ENCODE measurements around the gene WASHC4.
"Not testable (repeated sequence)": the region's sequence is repeated elsewhere in the genome, so short reads cannot be mapped to it uniquely, and the experiment has no call there.

WASHC4 gene

GRCh38 chr12:105171691-105172436, 64.3 kb downstream of the WASHC4 start:
- no peak for DNase-seq

GRCh38 chr12:105175397-105175990, 68.0 kb downstream of the WASHC4 start:
- no peak for DNase-seq

- no peak for DNase-seq
These were observed 69.7 kb downstream of the WASHC4 start for GRCh38 chr12:105177208-105177607.

GRCh38 chr12:105179114-105179513, 71.6 kb downstream of the WASHC4 start:
- not testable (repeated sequence) for DNase-seq

GRCh38 chr12:105183406-105183805, 75.9 kb downstream of the WASHC4 start:
- not testable (repeated sequence) for DNase-seq

- DNase-seq = not testable (repeated sequence)
These were observed 76.4 kb downstream of the WASHC4 start for GRCh38 chr12:105183976-105184375.

GRCh38 chr12:105189293-105189692, 81.8 kb downstream of the WASHC4 start:
- no peak for DNase-seq

GRCh38 chr12:105190530-105190929, 83.0 kb downstream of the WASHC4 start:
- DNase-seq = no peak

GRCh38 chr12:105192624-105193225, 85.2 kb downstream of the WASHC4 start:
- no peak for DNase-seq

GRCh38 chr12:105194947-105195346, 87.4 kb downstream of the WASHC4 start:
- no peak for DNase-seq

GRCh38 chr12:105196090-105196489, 88.6 kb downstream of the WASHC4 start:
- no peak for DNase-seq

- DNase-seq = no peak
These were observed 91.4 kb downstream of the WASHC4 start for GRCh38 chr12:105198961-105199360.

- DNase-seq = no peak
These were observed 92.9 kb downstream of the WASHC4 start for GRCh38 chr12:105200385-105200784.

- no peak for DNase-seq
These were observed 93.8 kb downstream of the WASHC4 start for GRCh38 chr12:105201299-105201698.

- no peak for DNase-seq
These were observed 94.7 kb downstream of the WASHC4 start for GRCh38 chr12:105202202-105202601.

GRCh38 chr12:105204127-105204526, 96.6 kb downstream of the WASHC4 start:
- no peak for DNase-seq

- no peak for DNase-seq
These were observed 97.4 kb downstream of the WASHC4 start for GRCh38 chr12:105204916-105205315.

- DNase-seq = no peak
These were observed 98.0 kb downstream of the WASHC4 start for GRCh38 chr12:105205322-105206048.

- no peak for DNase-seq
These were observed 99.3 kb downstream of the WASHC4 start for GRCh38 chr12:105206686-105207374.

GRCh38 chr12:105209091-105209490, 101.6 kb downstream of the WASHC4 start:
- DNase-seq = no peak

- DNase-seq = no peak
These were observed 104.9 kb downstream of the WASHC4 start for GRCh38 chr12:105212438-105212837.

- DNase-seq = no peak
These were observed 106.6 kb downstream of the WASHC4 start for GRCh38 chr12:105214148-105214547.

Data from activated CD4-positive, alpha-beta T cell treated with anti-CD3 and anti-CD28 coated beads, Interleukin-2, amount 50 U/mL, for 1 hour (primary cell).